ENCODE measurements around the gene PLA2G2E.

The PLA2G2E gene

GRCh38 chr1:19903621-19904020 is 19.8 kb downstream of the PLA2G2E start:
- Histone ChIP-seq H3K27ac (no peak overlapping the region), H3K4me3 (no peak overlapping the region)
- DNase-seq (ENCODE audit: low spot score): no peak
- TF ChIP-seq CTCF (IDR thresholded peaks at IDR 0.05): no peak

- DNase-seq (ENCODE audit: low spot score): no peak
- no peak for TF ChIP-seq CTCF (IDR thresholded peaks at IDR 0.05)
Observed at GRCh38 chr1:19901653-19902052, 21.8 kb downstream of the PLA2G2E start.

GRCh38 chr1:19894218-19894617 is 29.2 kb downstream of the PLA2G2E start:
- no peak for DNase-seq (ENCODE audit: low spot score)
- Histone ChIP-seq H3K27ac (no peak overlapping the region), H3K4me3 (no peak overlapping the region)
- no peak for TF ChIP-seq CTCF (IDR thresholded peaks at IDR 0.05)

More at GRCh38 chr1:19901653-19902052, 21.8 kb downstream of the PLA2G2E start:
- Histone ChIP-seq H3K4me3 (no peak overlapping the region), H3K27ac (no peak overlapping the region)

- Histone ChIP-seq H3K4me3 (no peak overlapping the region), H3K27ac (no peak overlapping the region)
- TF ChIP-seq CTCF (IDR thresholded peaks at IDR 0.05): no peak
- no peak for DNase-seq (ENCODE audit: low spot score)
Observed at GRCh38 chr1:19893687-19894086, 29.7 kb downstream of the PLA2G2E start.

DNA sequence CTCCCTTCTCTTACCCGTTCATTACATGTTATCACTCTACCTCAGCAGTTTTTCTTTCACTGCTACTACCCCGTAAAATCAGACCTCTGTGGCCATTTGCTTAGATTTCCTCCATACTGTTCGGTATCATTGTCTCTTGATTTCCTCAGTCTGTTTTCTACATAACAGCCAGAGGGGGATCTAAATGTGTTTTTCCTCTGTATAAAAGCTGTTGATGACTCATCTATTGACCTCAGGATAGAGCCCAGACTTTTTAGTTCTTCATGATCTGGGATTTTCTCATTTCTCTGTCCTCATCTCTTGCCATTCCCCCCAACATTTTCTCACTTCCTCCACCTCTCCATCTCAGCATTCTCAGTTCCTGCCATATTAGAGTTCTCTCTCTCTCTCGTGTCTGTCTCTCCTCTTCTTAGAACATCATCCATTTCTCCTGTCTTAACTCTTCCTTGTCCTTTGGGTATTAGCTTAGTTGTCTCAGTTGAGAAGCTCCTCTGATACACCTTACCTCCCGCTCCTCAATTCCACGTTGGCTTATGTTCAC is 30.7 kb downstream of the PLA2G2E start:
- H3K4me3 ChIP-seq: no peak overlapping the region
- TF ChIP-seq CTCF (IDR thresholded peaks at IDR 0.05): no peak
- H3K27ac ChIP-seq: no peak overlapping the region
- DNase-seq (ENCODE audit: low spot score): no peak

DNA sequence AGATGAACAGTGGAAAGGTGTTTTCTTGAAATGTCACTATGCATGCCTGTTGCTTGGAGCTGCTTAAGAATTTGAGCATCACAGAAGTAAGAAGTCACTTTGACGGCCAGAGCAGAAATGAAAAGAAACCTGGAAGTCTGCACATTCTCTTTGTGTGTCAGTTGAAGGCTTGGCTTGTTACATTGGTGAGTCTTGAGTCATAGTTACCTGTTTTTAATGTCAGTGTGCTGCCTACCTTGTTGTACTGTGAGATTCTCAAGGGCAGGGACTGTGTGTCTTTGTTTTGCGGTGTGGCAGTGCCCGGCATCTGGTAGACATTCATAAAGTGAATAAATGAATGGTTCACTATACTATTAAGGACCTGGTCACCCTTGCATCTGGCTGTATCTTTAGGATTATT is 31.3 kb downstream of the PLA2G2E start:
- Histone ChIP-seq H3K4me3 (no peak overlapping the region), H3K27ac (no peak overlapping the region)
- no peak for TF ChIP-seq CTCF (IDR thresholded peaks at IDR 0.05)
- DNase-seq (ENCODE audit: low spot score): no peak

- H3K4me3 ChIP-seq: no peak overlapping the region
- no peak for TF ChIP-seq CTCF (IDR thresholded peaks at IDR 0.05)
- no peak overlapping the region for H3K27ac ChIP-seq
- DNase-seq (ENCODE audit: low spot score): no peak
Observed at GRCh38 chr1:19889656-19890055, 33.8 kb downstream of the PLA2G2E start.

All from coronary artery (tissue), 2 donors.